H9 (cell line): ENCODE results near the gene CEMIP. TPM values are rescaled to one million over a fixed set of nuclear protein-coding genes. Genes with fewer than 3 reads are reported as not detected.

Experiments
- DNase-seq: peaks from one replicate; pipeline ENCODE4 v3.0.0-alpha.2; 2017
- H2AFZ ChIP-seq: one replicate; pipeline ENCODE4 v1.6.1; 2013; ENCODE audit warnings: mild to moderate bottlenecking, low read length, control low read depth, moderate library complexity
- H2AK5ac ChIP-seq: 2 replicates; pipeline ENCODE4 v1.6.1; 2013; ENCODE audit warnings: low read length, control low read depth, mixed read lengths; ENCODE audit not compliant: insufficient read length
- H2BK120ac ChIP-seq: one replicate; pipeline ENCODE4 v1.6.1; 2013; ENCODE audit warnings: low read depth, mild to moderate bottlenecking, low read length, control low read depth, inconsistent platforms; ENCODE audit not compliant: poor library complexity, severe bottlenecking
- H2BK12ac ChIP-seq: 2 replicates; pipeline ENCODE4 v1.6.1; 2013; ENCODE audit warnings: low read length, control low read depth, mixed read lengths, low read depth; ENCODE audit not compliant: insufficient read length
- H2BK15ac ChIP-seq: 2 replicates; pipeline ENCODE4 v1.6.1; 2013; ENCODE audit warnings: low read depth, low read length, control low read depth
- H2BK20ac ChIP-seq: one replicate; pipeline ENCODE4 v1.6.1; 2013; ENCODE audit warnings: low read depth, mild to moderate bottlenecking, low read length, control low read depth, inconsistent platforms; ENCODE audit not compliant: poor library complexity, severe bottlenecking
- H2BK5ac ChIP-seq: 2 replicates; pipeline ENCODE4 v1.6.1; 2013; ENCODE audit warnings: low read length, control low read depth, mixed read lengths; ENCODE audit not compliant: insufficient read length
- H3K14ac ChIP-seq: 2 replicates; pipeline ENCODE4 v1.6.1; 2013; ENCODE audit warnings: low read length, control low read depth; ENCODE audit not compliant: insufficient read depth
- H3K18ac ChIP-seq: 2 replicates; pipeline ENCODE4 v1.6.1; 2013; ENCODE audit warnings: low read depth, mild to moderate bottlenecking, mixed read lengths, low read length, control low read depth; ENCODE audit not compliant: insufficient read length
- H3K23ac ChIP-seq: 2 replicates; pipeline ENCODE4 v1.6.1; 2013; ENCODE audit warnings: low read length, control low read depth, mixed read lengths, low read depth; ENCODE audit not compliant: insufficient read length
- H3K23me2 ChIP-seq: 2 replicates; pipeline ENCODE4 v1.6.1; 2013; ENCODE audit warnings: low read depth, mild to moderate bottlenecking, mixed read lengths, low read length, control low read depth; ENCODE audit not compliant: insufficient read length, poor library complexity, severe bottlenecking
- H3K27ac ChIP-seq: 2 replicates; pipeline ENCODE4 v1.5.1; 2013; ENCODE audit warnings: low read length, control low read depth, mixed read lengths, low read depth; ENCODE audit not compliant: insufficient read length
- H3K27me3 ChIP-seq: 2 replicates; pipeline ENCODE4 v1.6.1; 2013; ENCODE audit warnings: low read length, control low read depth, inconsistent platforms; ENCODE audit not compliant: insufficient read depth
- H3K4ac ChIP-seq: 2 replicates; pipeline ENCODE4 v1.6.1; 2013; ENCODE audit warnings: low read depth, mild to moderate bottlenecking, control low read depth, inconsistent platforms, low read length, moderate library complexity
- H3K4me1 ChIP-seq: 2 replicates; pipeline ENCODE4 v1.6.1; 2013; ENCODE audit warnings: low read length, control low read depth, inconsistent platforms; ENCODE audit not compliant: insufficient read depth
- H3K4me2 ChIP-seq: 2 replicates; pipeline ENCODE4 v1.6.1; 2013; ENCODE audit warnings: low read length, control low read depth, mixed read lengths; ENCODE audit not compliant: insufficient read length, insufficient read depth
- H3K56ac ChIP-seq: 2 replicates; pipeline ENCODE4 v1.6.1; 2013; ENCODE audit warnings: low read depth, mild to moderate bottlenecking, mixed read lengths, low read length, control low read depth; ENCODE audit not compliant: insufficient read length
- H3K79me1 ChIP-seq: 2 replicates; pipeline ENCODE4 v1.6.1; 2013; ENCODE audit warnings: low read depth, mild to moderate bottlenecking, moderate library complexity, low read length, control low read depth, inconsistent platforms; ENCODE audit not compliant: insufficient read depth, poor library complexity, severe bottlenecking
- H3K79me2 ChIP-seq: 2 replicates; pipeline ENCODE4 v1.6.1; 2013; ENCODE audit warnings: low read length, control low read depth, inconsistent platforms; ENCODE audit not compliant: insufficient read depth
- H3K9ac ChIP-seq: 2 replicates; pipeline ENCODE4 v1.6.1; 2013; ENCODE audit warnings: low read length, control low read depth, mixed read lengths; ENCODE audit not compliant: insufficient read length; ENCODE audit errors: extremely low read depth
- H3K9me3 ChIP-seq: one replicate; pipeline ENCODE4 v1.6.1; 2013; ENCODE audit warnings: low read depth, low read length, inconsistent platforms; ENCODE audit not compliant: control insufficient read depth
- H3T11ph ChIP-seq: one replicate; pipeline ENCODE4 v1.6.1; 2013; ENCODE audit warnings: mild to moderate bottlenecking, low read length, control low read depth, inconsistent platforms
- H4K20me1 ChIP-seq: one replicate; pipeline ENCODE4 v1.6.1; 2013; ENCODE audit not compliant: control insufficient read depth, insufficient read length, insufficient read depth
- H4K5ac ChIP-seq: 2 replicates; pipeline ENCODE4 v1.6.1; 2013; ENCODE audit warnings: low read depth, mild to moderate bottlenecking, mixed read lengths, low read length, control low read depth; ENCODE audit not compliant: insufficient read length
- H4K8ac ChIP-seq: replicated peaks from 2 replicates; pipeline ENCODE4 v1.6.1; 2013; ENCODE audit warnings: low read length, control low read depth, mixed read lengths, low read depth; ENCODE audit not compliant: insufficient read length
- H4K91ac ChIP-seq: 2 replicates; pipeline ENCODE4 v1.6.1; 2013; ENCODE audit warnings: low read depth, mild to moderate bottlenecking, moderate library complexity, mixed read lengths, low read length, control low read depth; ENCODE audit not compliant: insufficient read length
- H3K27ac Mint-ChIP-seq, 3 experiments: 2 replicates in 2 of 3; 3 replicates in 1 of 3; pipeline ENCODE4 v1.8.0; 2020 to 2021; ENCODE audit warnings: mixed read lengths in 3 of 3, mild to moderate bottlenecking in 1 of 3, moderate library complexity in 1 of 3
- H3K27me3 Mint-ChIP-seq: 2 replicates; pipeline ENCODE4 v1.8.0; 2021; ENCODE audit warnings: low read depth, mild to moderate bottlenecking, moderate library complexity, mixed read lengths
- H3K36me3 Mint-ChIP-seq, 3 experiments: 2 replicates in 2 of 3; 3 replicates in 1 of 3; pipeline ENCODE4 v1.8.0; 2020 to 2021; ENCODE audit warnings: low read depth in 3 of 3, mixed read lengths in 3 of 3; ENCODE audit not compliant: insufficient read depth in 1 of 3
- H3K4me1 Mint-ChIP-seq, 2 experiments: 2 replicates each; pipeline ENCODE4 v1.8.0; 2020; ENCODE audit warnings: mixed read lengths in 2 of 2
- H3K4me3 Mint-ChIP-seq, 2 experiments: 2 replicates in 1 of 2; 3 replicates in 1 of 2; pipeline ENCODE4 v1.8.0; 2020 to 2021; ENCODE audit warnings: mild to moderate bottlenecking in 2 of 2, mixed read lengths in 2 of 2, moderate library complexity in 1 of 2
- H3K9me3 Mint-ChIP-seq, 2 experiments: 2 replicates in 1 of 2; 3 replicates in 1 of 2; pipeline ENCODE4 v1.8.0; 2020; ENCODE audit warnings: mild to moderate bottlenecking in 2 of 2, mixed read lengths in 2 of 2, moderate library complexity in 1 of 2
- CTCF ChIP-seq: fragments of 200-600 bp; sonication (generic); conservative IDR thresholded peaks from 3 replicates; pipeline ENCODE4 v1.8.0; 2021; ENCODE audit warnings: antibody characterized with exemption, mild to moderate bottlenecking
- WGBS: extraction: QIAGEN DNeasy Blood & Tissue Kit; methylation state at CpG from one replicate; pipeline ENCODE4 v1.1.7; 2013; ENCODE audit warnings: missing lambda C conversion rate, low lambda C conversion rate, mixed read lengths; ENCODE audit not compliant: insufficient read length; ENCODE audit errors: extremely low coverage; 5-methylcytosine and 5-hydroxymethylcytosine counted together
- total RNA-seq: library from RNA; stranded (reverse); gene quantifications from 2 replicates; pipeline ENCODE4 v1.2.1, GENCODE V29; 2021

CEMIP gene
- total RNA-seq, 1 experiment from 2014 or later, result 0.09 TPM

GRCh38 chr15:80931721-80932512, 152.7 kb downstream of the CEMIP start:
- H2BK20ac ChIP-seq, result no peak overlapping the region

More at GRCh38 chr15:80931721-80932512, 152.7 kb downstream of the CEMIP start:
- Histone ChIP-seq H2BK12ac (no peak overlapping the region), H3K4me1 (no peaks in the 10 kb centered on the region; the same call in 1 of the 2 replicates), H3K9me3 (no peaks in the 10 kb centered on the region), H2BK15ac (no peak overlapping the region), H3K14ac (no peak overlapping the region), H4K5ac (no peak overlapping the region), H2BK5ac (no peak overlapping the region), H4K91ac (no peak overlapping the region), H3T11ph (no peak overlapping the region), H3K27me3 (no peaks in the 10 kb centered on the region), H2BK120ac (no peak overlapping the region), H3K27ac (no peak overlapping the region), H3K56ac (no peak overlapping the region), H3K23me2 (no peaks in the 10 kb centered on the region), H4K8ac (no peak overlapping the region), H2AK5ac (no peak overlapping the region), H2AFZ (no peak overlapping the region), H3K4ac (no peak overlapping the region), H3K79me1 (no peaks in the 10 kb centered on the region), H3K79me2 (no peaks in the 10 kb centered on the region), H3K18ac (no peak overlapping the region), H3K4me2 (no peak overlapping the region), H3K9ac (no peak overlapping the region), H4K20me1 (no peaks in the 10 kb centered on the region), H3K23ac (no peak overlapping the region)
- no peak overlapping the region for H3K4me3 Mint-ChIP-seq
- DNase-seq, result no peak
- TF ChIP-seq CTCF, result no peak
- H3K27me3 Mint-ChIP-seq, result no peaks in the 10 kb centered on the region
- H3K27ac Mint-ChIP-seq, result no peak overlapping the region
- H3K4me1 Mint-ChIP-seq, result peaks cover 6 to 7% of the 10 kb centered on the region in 2 experiments
- H3K9me3 Mint-ChIP-seq, result no peaks in the 10 kb centered on the region
- no CpG with 5 or more reads among the region's 20 CpGs for WGBS
- H3K36me3 Mint-ChIP-seq, result no peaks in the 10 kb centered on the region; a peak in 3 of 7 replicates
